GM21825 (cell line): ENCODE results near the gene CP.

ENCODE experiments used
- ATAC-seq: cut with Tn5 transposase; IDR thresholded peaks from one replicate; pipeline ENCODE4 v1.9.1; 2021; ENCODE audit warnings: mild to moderate bottlenecking, moderate library complexity; ENCODE audit not compliant: unreplicated experiment

CP gene

DNA sequence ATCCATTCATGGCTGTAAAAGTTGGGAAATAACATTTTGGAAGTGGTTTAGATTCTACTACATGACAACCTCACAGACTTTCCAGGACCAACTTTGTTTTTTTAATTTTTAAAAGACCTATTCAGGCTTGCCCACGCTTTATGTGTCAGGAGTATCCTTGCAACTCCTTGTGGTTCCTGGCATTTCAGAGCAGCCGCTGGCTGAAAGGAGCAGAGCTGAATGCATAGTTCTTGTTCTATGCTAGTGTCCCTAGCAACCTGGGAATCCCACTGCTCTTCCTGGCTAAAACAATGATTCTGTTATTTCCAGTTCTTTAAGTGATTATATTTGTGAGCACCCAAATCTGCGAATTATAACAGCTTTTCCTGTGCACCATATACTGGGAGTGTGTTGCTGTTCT is 34.9 kb downstream of the CP start:
- no peak for ATAC-seq

DNA sequence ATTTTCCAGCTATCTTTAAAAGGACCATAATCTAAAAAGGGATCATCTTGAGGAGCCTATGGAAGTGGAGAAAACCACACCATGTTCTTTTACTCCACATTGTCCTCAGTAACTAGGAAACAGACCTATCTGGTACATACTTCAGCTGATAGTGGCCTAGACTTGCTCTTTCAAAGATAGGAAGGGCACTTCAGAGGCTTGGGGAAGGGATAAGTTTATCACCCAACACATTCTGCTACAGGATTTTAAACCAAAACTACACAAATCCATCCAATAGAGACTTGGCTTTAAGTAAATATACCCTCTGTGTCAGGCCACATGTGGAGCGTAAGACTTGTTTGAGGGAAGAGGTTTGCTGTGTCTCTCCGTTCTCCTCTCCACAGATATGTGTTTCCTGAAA is 35.4 kb downstream of the CP start:
- ATAC-seq, result no peak

DNA sequence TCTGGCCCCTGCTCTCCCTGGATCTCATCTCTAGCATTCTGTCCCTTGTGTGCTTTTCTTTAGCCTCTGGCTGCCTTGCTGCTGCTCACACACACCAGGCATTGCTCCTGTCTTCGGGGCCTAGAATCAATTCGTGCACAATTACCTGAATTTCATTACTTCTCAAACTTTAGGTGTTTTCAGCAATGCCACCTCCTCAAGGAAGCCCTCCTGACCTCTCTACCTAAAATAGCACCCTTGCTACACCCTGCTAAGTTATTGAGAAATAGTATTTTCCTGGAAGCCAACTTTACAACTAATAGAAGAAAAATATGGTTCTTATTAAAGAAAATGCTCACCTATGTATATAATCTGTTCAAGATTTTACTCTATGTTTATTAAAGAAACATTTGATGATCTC is 40.4 kb downstream of the CP start:
- ATAC-seq, result no peak

DNA sequence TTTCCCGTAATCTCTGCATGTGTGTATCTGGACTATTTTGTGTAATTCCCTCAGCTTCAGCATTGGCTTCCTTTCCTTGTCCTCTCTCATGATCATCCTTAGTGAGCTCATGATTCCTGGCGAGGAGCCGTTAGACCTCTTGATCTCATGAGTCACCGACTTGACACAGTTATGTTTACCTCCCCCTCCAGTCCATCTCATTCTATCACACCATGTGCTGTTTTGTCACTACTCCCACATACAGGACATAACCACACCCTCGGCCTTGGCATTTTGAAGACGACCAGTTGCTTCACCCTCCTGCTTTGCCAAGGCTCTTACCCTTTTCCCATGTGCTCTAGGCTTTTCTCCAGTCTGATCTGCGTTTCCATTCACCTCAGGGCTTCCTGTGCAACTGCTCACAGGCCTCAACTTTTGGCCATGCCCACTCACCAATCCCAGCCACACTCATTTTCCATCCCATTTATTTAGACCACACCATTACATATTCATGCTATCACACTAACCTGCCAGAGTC is 41.5 kb downstream of the CP start:
- no peak for ATAC-seq

DNA sequence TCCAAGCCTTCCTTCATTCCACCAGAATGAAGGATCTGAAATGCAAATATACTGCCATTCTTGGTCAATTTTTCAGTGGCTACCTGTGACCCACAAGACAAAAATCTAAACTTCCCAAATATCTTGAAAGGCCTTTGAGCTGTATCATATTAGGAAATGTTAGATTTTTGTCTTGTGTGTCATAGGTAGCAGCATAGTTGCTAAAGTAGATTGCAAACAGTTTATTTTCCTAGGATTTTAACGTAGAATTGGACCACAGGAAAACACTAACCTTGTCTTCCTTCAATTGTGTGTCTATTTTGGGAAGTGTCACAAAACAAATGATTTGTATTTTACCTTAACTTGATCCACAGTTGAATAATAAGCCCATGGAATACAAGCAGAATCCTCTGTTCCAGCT is 42.4 kb downstream of the CP start:
- no peak for ATAC-seq

DNA sequence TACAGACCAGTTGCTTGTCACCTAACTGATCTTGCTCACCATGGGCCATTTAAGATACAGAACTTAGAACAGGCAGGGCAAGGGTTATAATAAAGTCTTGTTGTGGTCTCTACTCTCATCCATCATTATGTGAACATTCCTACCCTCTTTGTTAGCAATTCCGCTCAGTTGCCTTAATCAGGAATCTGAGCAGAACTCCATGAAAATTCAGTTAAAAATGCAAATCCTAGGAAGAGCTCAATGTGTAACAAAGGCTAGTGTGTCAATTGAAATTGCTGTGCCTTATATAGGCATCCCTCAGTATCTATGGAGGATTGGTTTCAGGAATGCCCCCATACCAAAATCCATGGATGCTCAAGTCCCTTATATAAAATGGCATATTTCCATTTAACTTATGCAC is 44.5 kb downstream of the CP start:
- ATAC-seq, result no peak

DNA sequence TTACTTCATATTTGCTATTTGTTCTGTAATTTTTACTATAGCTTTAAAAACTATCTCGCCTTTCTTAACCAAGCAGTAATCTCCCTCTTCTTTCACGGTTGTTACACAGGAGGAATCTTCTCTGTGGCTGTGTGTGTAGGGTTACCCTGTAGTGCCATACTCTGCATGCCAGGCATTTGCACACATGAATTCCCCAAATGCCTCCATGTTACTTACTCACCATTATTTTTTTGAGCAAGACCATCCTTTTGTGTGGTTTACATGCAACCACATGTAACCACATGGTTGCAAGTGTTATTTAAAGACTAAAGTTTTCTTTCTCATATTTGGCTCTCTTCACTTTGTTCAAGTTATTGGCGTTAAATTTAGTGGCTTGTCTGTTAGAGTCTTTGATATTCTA is 46.7 kb downstream of the CP start:
- ATAC-seq, result peak; percentile 97

DNA sequence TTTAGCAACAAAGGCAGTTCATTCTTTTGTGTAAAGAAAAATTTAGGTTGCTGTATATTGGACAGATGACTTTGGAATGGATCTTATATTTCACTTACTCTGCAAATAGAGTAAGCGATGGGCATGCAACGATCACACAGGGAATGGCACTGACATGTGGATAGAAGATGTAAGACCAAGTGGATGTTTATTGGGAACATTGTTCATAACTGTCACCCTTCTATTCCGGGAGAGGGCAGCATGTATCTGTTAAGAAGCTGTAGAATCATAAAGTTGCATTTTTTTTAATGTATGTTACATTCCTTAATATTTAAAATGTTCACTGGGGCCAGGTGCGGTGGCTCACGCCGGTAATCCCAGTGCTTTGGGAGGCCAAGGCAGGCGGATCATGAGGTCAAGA is 51.0 kb downstream of the CP start:
- no peak for ATAC-seq

DNA sequence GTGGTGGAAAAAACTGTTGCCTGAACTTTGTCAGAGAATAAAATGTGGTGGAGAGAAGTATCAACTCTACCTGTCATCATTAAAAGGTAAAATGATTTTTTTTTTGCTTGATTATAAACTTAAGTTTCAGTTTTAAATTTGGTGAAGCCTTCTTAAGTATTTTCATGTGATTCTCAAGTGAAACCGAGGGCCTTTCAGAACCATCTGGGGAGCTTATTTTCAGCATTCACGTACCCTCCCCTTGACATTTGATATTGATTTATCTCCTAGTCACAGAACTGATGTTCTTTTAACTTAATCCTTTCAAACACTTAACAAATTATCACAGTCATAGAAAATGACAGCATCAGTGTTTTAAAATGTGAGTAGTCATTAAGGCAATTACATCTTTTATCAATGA is 53.7 kb downstream of the CP start:
- no peak for ATAC-seq

DNA sequence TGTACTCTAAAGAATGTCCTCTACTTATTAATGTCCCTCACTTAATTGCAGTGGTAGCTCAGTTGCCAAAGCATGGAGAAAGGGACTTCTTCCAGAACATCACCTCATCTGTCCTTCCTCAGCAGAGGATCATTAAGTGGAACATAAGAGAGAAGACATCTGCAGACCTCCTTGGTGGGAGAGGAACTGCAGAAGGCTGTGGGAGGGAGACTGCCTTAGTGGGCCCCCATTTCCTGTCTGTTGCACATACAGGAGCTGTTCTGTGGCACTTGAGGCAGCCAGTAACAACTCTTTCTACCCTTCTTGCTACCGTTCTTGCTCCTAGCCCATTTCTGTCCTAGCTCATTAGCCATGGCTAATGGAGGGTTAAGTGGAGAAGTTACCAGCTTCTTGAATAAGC is 58.6 kb downstream of the CP start:
- ATAC-seq, result no peak

DNA sequence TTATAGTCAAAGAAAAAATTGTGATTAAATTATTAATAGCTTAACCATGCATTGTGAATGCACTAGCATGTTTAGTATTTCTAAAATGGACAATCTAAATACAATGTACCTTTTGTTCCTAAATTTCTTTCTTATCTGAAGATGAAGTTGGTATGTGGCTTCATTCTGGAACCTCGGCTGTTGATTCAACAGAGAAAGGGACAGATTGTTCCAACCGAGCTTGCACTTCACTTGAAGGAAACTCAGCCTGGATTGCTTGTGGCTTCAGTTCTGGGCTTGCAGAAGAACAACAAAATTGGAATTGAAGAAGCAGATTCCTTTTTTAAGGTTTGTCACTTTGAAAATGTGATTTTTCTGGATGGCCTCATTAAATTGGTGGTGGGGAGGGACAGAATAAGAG is 59.6 kb downstream of the CP start:
- no peak for ATAC-seq

DNA sequence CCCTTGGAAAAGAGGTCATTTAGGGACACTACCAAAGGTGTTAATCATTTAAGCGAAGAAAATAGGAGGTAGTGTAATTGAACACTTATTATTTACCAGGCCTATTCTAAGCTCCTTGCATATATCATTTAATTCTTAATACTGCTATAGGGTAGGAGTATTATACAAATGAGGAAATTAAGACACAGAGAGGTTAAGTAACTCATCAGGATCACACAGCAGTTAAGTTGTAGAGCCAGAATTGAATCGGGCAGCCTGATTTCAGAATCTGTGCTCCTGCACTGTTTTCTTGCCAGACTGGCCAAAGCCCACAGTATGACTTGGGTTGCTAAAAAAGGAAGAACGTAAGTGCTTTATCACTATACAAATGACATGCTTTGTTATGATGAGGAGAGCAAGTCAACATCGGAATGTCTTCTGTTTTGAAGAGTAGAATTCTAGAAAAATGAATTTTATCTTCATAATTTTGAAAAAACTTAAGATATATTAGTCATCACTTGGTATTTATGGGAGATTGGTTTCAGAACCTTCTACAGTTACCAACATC is 60.8 kb downstream of the CP start:
- ATAC-seq, result no peak

DNA sequence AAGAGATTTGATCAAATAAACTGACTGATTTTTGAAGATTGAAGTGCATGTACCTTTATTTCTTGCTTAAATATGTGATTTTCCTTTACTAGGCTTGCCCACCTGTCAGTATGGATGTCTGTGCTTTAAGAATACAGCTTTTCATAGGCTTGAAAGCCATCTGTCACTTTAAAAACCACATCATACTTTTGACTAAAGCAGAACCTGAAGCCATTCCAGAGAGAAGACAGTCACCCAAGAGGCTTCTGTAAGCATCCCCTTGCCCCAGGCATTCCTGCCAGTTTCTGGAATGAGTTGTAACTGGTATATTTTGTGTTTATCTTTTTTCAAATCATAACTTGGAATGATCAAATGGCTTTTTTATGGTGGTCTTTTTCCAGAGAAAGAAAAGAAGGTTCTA is 68.2 kb downstream of the CP start:
- ATAC-seq, result no peak

DNA sequence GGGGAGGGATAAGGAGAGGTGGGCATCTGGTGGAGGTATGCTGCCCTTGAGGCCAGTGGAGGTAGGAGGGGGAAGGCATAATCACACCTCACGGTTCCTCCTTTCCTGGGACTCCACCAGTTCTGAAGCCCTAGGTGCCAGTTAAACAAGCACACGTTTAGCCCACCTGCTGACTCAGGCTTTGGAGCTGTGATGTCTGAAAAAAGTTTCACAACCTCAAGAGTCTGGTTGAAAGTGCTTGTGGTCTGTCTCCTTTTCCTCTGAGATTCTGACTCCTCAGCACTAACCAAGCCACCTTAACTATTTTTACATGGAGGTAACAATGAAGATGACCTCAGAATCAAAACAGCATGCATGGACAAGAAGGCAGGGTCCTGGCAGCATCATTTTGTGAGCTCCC is 69.2 kb downstream of the CP start:
- ATAC-seq, result peak; percentile 97

DNA sequence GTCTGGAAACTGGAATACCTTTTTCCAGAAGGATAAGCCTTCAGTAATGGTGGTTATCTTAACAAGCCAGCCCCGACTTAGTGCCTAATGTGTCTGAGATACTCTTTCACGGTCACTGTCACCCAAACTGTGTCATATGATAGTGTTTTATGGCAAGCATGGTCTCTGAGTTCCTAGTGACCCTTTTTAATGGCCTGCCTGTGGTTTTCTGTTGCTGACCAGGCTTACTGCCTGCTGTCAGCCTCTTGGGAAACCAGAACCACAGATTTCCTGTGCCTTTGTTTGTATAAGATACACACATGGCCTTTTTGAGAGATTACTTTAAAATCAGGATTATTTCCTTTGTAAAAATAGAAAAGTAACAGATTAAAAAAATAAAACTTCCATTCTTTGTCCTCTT is 69.8 kb downstream of the CP start:
- ATAC-seq, result peak; percentile 34

DNA sequence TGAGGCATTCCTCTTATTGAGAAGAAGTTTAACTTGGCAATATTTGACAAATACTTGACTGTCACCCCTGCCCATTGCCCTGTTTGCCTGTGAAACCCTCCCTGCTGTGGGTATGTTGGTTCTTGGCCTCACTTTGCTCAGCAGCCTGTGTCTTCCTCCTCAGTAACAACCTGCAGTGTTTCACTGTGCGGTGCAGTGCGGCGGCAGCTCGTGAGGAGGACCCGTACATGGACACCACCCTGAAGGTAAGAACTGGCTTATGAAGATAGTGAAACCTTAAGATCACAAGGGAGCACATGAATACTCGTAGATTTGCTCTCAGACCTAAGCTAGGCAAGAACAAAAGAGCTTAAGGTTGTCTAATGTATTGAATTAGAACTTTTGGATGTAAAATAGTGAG is 71.2 kb downstream of the CP start:
- no peak for ATAC-seq

DNA sequence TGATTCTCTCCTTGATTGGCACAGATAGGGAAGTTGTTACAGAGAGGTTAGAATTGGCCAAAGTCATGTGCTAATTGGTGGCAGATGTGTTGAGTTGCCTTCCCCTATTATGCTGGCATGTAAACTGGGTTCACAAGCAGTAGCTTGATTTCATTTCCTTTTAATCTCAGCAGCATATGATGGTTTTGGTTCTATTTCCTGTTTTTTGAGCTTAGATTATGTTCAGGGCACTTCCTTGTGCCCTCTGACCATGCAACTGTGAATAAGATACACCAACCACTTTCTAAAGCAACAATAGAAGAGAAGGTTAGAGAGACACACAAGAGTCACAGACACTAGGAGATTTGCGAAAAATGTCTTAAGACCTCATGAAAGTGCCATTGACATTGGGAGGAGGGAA is 75.7 kb downstream of the CP start:
- peak; percentile 81 for ATAC-seq

DNA sequence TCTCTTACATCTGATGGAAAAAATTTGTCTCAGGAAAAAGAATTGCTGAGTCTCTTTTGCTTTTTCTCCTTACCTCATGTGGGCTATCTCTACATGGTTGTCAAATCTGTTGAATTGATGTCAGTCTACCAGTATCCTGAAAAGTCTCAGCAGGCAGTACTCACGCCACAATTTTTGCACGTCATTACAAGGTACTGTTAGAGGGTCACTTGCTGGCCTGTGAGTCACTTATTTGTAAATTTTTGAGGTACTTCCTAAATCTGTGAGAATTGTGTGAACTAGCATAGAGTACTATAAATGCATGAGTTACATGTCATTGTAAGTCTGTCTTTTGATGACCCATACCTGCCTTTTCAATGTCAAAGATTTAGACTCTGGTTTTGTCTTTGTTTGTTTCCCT is 76.3 kb downstream of the CP start:
- ATAC-seq, result no peak

DNA sequence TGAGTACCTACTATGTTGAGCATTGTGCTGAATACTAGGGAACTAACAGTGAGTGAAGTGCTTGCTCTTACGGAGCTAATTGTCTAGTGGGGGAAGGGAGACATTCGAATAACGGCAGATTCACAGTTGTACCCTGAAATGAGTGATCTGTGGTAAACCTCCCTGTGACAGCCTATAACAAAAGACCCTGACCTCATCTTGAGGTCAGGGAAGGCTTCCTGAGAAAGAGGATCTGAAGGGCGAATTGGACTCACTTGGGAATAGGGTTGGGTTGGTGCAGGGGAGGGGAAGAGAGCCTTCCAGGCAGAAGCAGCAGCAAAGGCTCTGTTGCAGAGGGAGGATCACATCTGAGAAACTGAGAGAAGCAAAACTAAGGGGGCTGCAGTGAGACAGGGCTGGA is 78.9 kb downstream of the CP start:
- no peak for ATAC-seq

DNA sequence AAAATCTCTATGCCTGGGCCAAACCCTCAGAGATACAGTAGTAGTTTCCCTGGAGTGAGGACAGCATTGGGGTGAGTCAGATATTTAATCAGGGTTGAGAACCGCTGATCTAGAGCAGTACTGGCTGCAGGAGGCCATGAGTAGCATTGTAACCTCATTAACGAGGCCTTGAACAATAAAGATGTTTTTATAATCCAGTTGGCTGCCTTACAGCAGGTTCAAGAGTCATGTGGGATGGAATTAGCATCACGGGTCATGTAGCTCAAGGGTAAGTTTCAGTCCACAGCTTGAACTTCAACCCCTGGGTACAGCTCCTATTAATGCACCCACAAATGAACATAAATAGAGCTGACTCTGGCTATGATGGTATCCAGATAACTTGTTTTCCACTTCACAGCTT is 87.1 kb downstream of the CP start:
- ATAC-seq, result no peak

DNA sequence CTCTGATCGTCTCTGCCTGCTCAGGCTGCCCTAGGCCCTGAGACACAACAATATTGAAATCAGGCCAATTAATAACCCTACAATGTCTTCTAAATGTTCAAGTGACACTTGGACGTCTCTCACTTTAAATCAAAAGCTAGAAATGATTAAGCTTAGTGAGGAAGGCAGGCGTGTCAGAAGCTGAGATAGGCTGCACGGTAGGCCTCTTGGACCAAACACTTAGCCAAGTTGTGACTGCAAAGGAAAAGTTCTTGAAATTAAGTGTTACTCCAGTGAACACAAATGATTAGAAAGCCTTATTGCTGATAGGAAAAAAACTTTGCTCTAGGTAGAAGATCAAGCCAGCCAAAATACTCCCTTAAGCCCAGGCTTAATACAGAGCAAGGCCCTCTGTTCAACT is 90.0 kb downstream of the CP start:
- no peak for ATAC-seq

DNA sequence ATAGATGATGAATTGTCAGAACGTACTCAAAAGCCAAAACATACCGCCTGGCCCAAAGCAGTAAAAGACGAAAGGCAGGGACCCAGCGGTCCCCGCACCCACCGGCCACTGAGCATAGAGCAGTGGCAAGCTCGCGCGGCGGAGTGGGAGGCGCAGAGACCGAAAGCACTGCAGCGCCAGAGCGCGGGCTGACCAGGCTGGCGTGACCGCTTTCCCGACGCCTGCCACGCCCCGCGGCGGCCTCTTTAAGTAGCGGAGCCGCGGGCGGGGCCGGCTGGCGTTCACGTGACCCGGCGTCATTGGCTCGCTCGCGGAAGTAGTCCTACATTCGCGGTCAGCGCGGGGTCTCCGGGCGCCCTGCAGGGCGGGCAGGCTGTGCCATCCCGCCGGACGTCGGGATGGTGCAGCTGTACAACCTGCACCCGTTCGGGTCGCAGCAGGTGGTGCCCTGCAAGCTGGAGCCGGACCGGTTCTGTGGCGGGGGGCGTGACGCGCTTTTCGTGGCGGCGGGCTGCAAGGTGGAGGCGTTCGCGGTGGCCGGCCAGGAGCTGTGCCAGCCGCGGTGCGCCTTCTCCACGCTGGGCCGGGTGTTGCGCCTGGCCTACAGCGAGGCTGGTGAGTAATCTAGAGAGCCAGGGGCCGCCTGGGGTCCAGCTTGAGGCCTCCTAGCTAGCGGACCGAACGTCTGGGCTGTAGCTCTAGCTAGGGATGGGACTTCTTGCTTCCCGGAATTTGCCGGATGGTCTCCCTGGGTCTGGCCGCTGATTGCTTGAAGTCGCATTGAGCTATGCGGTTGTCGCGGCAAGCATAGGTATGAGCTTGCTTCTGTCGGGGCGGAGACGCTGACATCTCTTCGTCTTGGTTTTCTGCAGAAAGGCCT is 92.1 kb downstream of the CP start, which contains the start of gene HPS3:
HPS3 (plus strand) TSS at position 313 of the 880 bp plus-strand sequence; CDS start at position 399, 86 bp downstream.
- peak; percentile 97 for ATAC-seq

DNA sequence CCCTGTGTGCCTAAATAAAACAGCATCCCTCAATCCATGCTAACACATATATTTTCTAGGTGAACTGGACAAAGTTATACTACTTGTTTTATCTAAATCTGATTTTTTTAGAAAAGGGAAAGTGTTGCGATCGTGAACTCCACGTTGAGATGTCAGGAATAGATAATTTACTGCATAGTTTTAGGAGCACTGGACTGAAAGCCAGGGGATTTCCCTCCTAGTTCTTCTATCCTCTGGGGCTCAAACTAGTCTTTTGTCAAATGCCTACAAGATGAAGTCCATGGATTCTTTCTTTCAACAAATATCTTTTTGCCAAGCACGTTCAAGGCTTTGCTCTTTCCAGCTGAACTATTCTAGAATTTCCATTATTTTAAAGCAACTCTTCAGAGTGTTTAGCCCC is 92.8 kb downstream of the CP start:
- ATAC-seq, result no peak
